ENCODE results near the gene DIPK2A. TPM values are rescaled to one million over a fixed set of nuclear protein-coding genes. Genes with fewer than 3 reads are reported as not detected.

DIPK2A gene
- total and polyA plus RNA-seq, 2 of the 13 experiments (the other 11 are each of a cell fraction or from before 2014, with no cell fraction given): 5.8 to 8.0 TPM

DNA sequence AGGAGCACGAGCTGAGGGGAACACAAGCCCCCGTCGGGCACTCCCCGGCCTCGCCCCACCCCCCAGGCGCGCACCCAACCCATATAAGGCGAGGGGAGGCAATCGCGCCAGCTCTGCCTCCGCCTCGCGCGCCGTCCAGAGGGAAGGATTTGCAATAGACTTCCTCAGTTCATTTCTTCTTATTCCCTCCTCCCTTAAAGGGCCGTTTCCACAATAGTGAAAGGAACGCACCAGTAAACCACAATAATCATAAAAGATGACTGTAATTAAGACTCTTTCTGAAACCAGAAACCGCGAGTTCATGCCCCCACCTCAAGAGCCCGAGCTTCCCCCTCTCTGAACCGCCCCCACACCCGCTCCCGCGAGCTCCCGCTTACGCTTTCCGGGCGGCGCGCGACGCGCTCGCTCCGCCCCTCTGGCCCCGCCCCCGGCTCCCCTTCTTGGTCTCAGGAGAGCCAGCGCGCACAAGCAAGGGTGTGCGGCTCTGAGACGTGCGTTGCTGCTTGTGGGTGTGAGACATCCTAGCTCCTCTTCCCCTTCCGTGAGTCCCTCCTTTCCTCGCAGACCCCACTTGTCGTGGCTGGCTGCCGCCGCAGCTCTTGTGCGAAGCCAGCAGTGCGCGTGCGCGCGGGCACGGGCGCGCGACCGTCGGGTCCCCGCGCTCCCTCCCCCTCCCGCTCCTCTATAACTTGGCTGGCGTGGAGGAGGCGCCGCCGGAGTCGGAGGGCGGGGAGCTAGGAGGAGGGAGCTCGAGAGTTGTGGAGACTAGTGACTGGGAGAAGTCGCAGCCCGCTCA, at the start of gene DIPK2A (continued):
- no peak for TF ChIP-seq HBP1 (CRISPR knock-in tag; IDR thresholded peaks at IDR 0.05; ENCODE audit: low read depth)
- TF ChIP-seq TBL1XR1 (IDR thresholded peaks at IDR 0.05; ENCODE audit: borderline replicate concordance, low read length, partially characterized antibody): no peak
- no peak for TF ChIP-seq ZNF597 (CRISPR knock-in tag; IDR thresholded peaks at IDR 0.05)
- TF ChIP-seq NFYB (CRISPR knock-in tag; IDR thresholded peaks at IDR 0.05): no peak
- no peak for TF ChIP-seq USF2 (IDR thresholded peaks at IDR 0.05; ENCODE audit: low read depth, low read length)
- TF ChIP-seq USF2 (CRISPR knock-in tag; IDR thresholded peaks at IDR 0.05; ENCODE audit: borderline replicate concordance): peak; percentile 81; the same call in 1 of the 2 replicates
- no peak for TF ChIP-seq TP53 (CRISPR knock-in tag; conservative IDR thresholded peaks at IDR 0.05)
- TF ChIP-seq, protein P1, sequence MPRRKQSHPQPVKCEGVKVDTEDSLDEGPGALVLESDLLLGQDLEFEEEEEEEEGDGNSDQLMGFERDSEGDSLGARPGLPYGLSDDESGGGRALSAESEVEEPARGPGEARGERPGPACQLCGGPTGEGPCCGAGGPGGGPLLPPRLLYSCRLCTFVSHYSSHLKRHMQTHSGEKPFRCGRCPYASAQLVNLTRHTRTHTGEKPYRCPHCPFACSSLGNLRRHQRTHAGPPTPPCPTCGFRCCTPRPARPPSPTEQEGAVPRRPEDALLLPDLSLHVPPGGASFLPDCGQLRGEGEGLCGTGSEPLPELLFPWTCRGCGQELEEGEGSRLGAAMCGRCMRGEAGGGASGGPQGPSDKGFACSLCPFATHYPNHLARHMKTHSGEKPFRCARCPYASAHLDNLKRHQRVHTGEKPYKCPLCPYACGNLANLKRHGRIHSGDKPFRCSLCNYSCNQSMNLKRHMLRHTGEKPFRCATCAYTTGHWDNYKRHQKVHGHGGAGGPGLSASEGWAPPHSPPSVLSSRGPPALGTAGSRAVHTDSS (CRISPR knock-in tag; conservative IDR thresholded peaks at IDR 0.05): no peak
- TF ChIP-seq ZNF12 (CRISPR knock-in tag; IDR thresholded peaks at IDR 0.05): no peak
- TF ChIP-seq, protein P2, sequence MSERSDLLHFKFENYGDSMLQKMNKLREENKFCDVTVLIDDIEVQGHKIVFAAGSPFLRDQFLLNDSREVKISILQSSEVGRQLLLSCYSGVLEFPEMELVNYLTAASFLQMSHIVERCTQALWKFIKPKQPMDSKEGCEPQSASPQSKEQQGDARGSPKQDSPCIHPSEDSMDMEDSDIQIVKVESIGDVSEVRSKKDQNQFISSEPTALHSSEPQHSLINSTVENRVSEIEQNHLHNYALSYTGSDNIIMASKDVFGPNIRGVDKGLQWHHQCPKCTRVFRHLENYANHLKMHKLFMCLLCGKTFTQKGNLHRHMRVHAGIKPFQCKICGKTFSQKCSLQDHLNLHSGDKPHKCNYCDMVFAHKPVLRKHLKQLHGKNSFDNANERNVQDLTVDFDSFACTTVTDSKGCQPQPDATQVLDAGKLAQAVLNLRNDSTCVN (CRISPR knock-in tag; IDR thresholded peaks at IDR 0.05; ENCODE audit: borderline replicate concordance): no peak
- peak; percentile 39; the same call in 1 of the 2 replicates for TF ChIP-seq PITX1 (CRISPR knock-in tag; IDR thresholded peaks at IDR 0.05)
- TF ChIP-seq RAD51 (IDR thresholded peaks at IDR 0.05; ENCODE audit: borderline replicate concordance): no peak
- TF ChIP-seq ZNF605 (CRISPR knock-in tag; IDR thresholded peaks at IDR 0.05): peak; percentile 33; the same call in 1 of the 2 replicates
- no peak for TF ChIP-seq CCAR2 (optimal IDR thresholded peaks at IDR 0.05; ENCODE audit: low read depth, low read length)
- no peak for TF ChIP-seq ZNF570 (CRISPR knock-in tag; IDR thresholded peaks at IDR 0.05; ENCODE audit: borderline replicate concordance)
- TF ChIP-seq, protein P3, sequence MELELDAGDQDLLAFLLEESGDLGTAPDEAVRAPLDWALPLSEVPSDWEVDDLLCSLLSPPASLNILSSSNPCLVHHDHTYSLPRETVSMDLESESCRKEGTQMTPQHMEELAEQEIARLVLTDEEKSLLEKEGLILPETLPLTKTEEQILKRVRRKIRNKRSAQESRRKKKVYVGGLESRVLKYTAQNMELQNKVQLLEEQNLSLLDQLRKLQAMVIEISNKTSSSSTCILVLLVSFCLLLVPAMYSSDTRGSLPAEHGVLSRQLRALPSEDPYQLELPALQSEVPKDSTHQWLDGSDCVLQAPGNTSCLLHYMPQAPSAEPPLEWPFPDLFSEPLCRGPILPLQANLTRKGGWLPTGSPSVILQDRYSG (CRISPR knock-in tag; IDR thresholded peaks at IDR 0.05): no peak
- no peak for TF ChIP-seq FOXP4 (CRISPR knock-in tag; IDR thresholded peaks at IDR 0.05)
- TF ChIP-seq SNAPC5 (CRISPR knock-in tag; IDR thresholded peaks at IDR 0.05; ENCODE audit: borderline replicate concordance): no peak

Measured in HepG2 (cell line).